K562 (cell line): Measurements from ENCODE around the gene USP10. TPM values are rescaled to one million over a fixed set of nuclear protein-coding genes. Genes with fewer than 3 reads are reported as not detected.

Source experiments
- ATF3 ChIP-seq, 2 experiments: fragments of 450-650 bp in 1 of 2; sonication (generic) in 1 of 2; formaldehyde crosslinking in 1 of 2; IDR thresholded peaks in 1 of 2; conservative IDR thresholded peaks in 1 of 2; 2 replicates each; pipeline versions ENCODE4 v1.6.1 to v1.8.1; 2016 to 2023; ENCODE audit warnings: mild to moderate bottlenecking in 2 of 2, moderate library complexity in 2 of 2, inconsistent platforms in 1 of 2, missing genetic modification reagents in 1 of 2
- CHD2 ChIP-seq: IDR thresholded peaks from 2 replicates; pipeline ENCODE4 v1.6.1; 2011; ENCODE audit warnings: low read depth, low read length
- CREB3 ChIP-seq: fragments of 450-650 bp; conservative IDR thresholded peaks from 2 replicates; pipeline ENCODE4 v1.6.1; 2016; ENCODE audit warnings: missing genetic modification characterization, low read depth, mild to moderate bottlenecking, missing compliant biosample characterization, moderate library complexity
- ELF1 ChIP-seq: fragments of 200-800 bp; sonication (Bioruptor generic); IDR thresholded peaks from 2 replicates; pipeline ENCODE4 v1.6.1; 2016; ENCODE audit warnings: missing genetic modification characterization, missing compliant biosample characterization
- HNRNPL ChIP-seq: fragments of 200-400 bp; formaldehyde crosslinking; IDR thresholded peaks from 2 replicates; pipeline ENCODE4 v1.6.1; 2017; ENCODE audit warnings: low read depth, mild to moderate bottlenecking, low read length
- KHSRP ChIP-seq: fragments of 450-650 bp; IDR thresholded peaks from 2 replicates; pipeline ENCODE4 v1.6.1; 2017
- KLF13 ChIP-seq: fragments of 450-650 bp; IDR thresholded peaks from 2 replicates; pipeline ENCODE4 v1.6.1; 2016; ENCODE audit warnings: missing genetic modification characterization, low read depth, mild to moderate bottlenecking, missing compliant biosample characterization, moderate library complexity, borderline replicate concordance
- MAZ ChIP-seq, 2 experiments: fragments of 450-650 bp in 1 of 2; sonication (generic) in 1 of 2; formaldehyde crosslinking; IDR thresholded peaks in 1 of 2; conservative IDR thresholded peaks in 1 of 2; 2 replicates each; pipeline versions ENCODE4 v1.4.0 to v1.5.0; 2020; ENCODE audit warnings: mild to moderate bottlenecking in 1 of 2, missing genetic modification reagents in 1 of 2
- MLLT1 ChIP-seq, 2 experiments: fragments of 450-650 bp; IDR thresholded peaks; 2 replicates each; pipeline ENCODE4 v1.6.1; 2016
- MNT ChIP-seq, 2 experiments: fragments of 450-650 bp; conservative IDR thresholded peaks; 2 replicates each; pipeline ENCODE4 v1.6.1; 2017; ENCODE audit warnings: mild to moderate bottlenecking in 2 of 2, moderate library complexity in 2 of 2
- NFE2 ChIP-seq: IDR thresholded peaks from 2 replicates; pipeline ENCODE4 v1.6.1; 2014; ENCODE audit warnings: antibody characterized with exemption, low read depth
- NR2F6 ChIP-seq: fragments of 450-650 bp; formaldehyde crosslinking; IDR thresholded peaks from 2 replicates; pipeline ENCODE4 v1.4.0; 2020; ENCODE audit warnings: mild to moderate bottlenecking
- RUNX1 ChIP-seq: sonication (generic); IDR thresholded peaks from 2 replicates; pipeline ENCODE4 v1.6.1; 2016; ENCODE audit warnings: antibody characterized with exemption, low read depth
- SPI1 ChIP-seq: IDR thresholded peaks from 2 replicates; pipeline ENCODE4 v1.6.1; 2011; ENCODE audit warnings: low read depth, low read length, control low read depth, borderline replicate concordance
- TEAD4 ChIP-seq, 2 experiments: sonication (generic) in 1 of 2; formaldehyde crosslinking in 1 of 2; IDR thresholded peaks; 2 replicates each; pipeline versions ENCODE4 v1.6.1 to v1.8.0; 2012 to 2022; ENCODE audit warnings: borderline replicate concordance in 1 of 2, inconsistent platforms in 1 of 2, low read length in 1 of 2, mild to moderate bottlenecking in 1 of 2, missing genetic modification reagents in 1 of 2
- TSHZ1 ChIP-seq: fragments of 250-450 bp; sonication (Bioruptor Pico); IDR thresholded peaks from 2 replicates; pipeline ENCODE4 v1.4.0; 2020; ENCODE audit warnings: mild to moderate bottlenecking, moderate library complexity
- ZC3H4 ChIP-seq: sonication (generic); formaldehyde crosslinking; IDR thresholded peaks from 2 replicates; pipeline ENCODE4 v1.9.0; 2021; ENCODE audit warnings: missing genetic modification reagents, borderline replicate concordance
- ZNF24 ChIP-seq: fragments of 450-650 bp; IDR thresholded peaks from 2 replicates; pipeline ENCODE4 v1.6.1; 2016
- polyA plus RNA-seq, 8 experiments: library from polyadenylated mRNA; depleted of rRNA in 4 of 8; stranded (reverse) in 5 of 8; unstranded in 3 of 8; fragments of >200 nt; fragmentation: Nextera tagmentation in 2 of 8; fragmentation: Illumina TruSeq in 1 of 8; extraction: Ambion mirVana in 2 of 8; extraction: Trizol in 1 of 8; gene quantifications; 2 replicates each; pipeline versions ENCODE4 v1.2.1 to v1.2.3, GENCODE V29; 2011 to 2014; ENCODE audit warnings: inconsistent platforms in 1 of 8, missing spikeins in 1 of 8
- total RNA-seq, 7 experiments: library from RNA; depleted of rRNA in 6 of 7; stranded (reverse); fragments of >200 nt in 6 of 7; fragmentation: Illumina TruSeq in 2 of 7; extraction: Trizol in 2 of 7; gene quantifications; 2 replicates each; pipeline versions ENCODE4 v1.2.1 to v1.2.3, GENCODE V29; 2011 to 2021; ENCODE audit warnings: low replicate concordance in 1 of 7

Gene USP10
- total and polyA plus RNA-seq, 9 of the 15 experiments (the other 6 are each of a cell fraction or from before 2014, with no cell fraction given): 61.7 to 197 (median 116) TPM

- no peak for TF ChIP-seq MNT (conservative IDR thresholded peaks at IDR 0.05)
- TF ChIP-seq ZC3H4 (CRISPR knock-in tag): no peak
- no peak for TF ChIP-seq MAZ (CRISPR knock-in tag; conservative IDR thresholded peaks at IDR 0.05 in 1 of 2, IDR thresholded peaks at IDR 0.05 in 1 of 2)
- no peak for TF ChIP-seq NR2F6 (CRISPR knock-in tag)
- no peak for TF ChIP-seq CREB3 (tag)
- TF ChIP-seq ATF3 (IDR thresholded peaks at IDR 0.05): no peak; the same call in 1 of the 2 replicates
- no peak for TF ChIP-seq ATF3 (CRISPR knock-in tag; conservative IDR thresholded peaks at IDR 0.05)
- 0 out of 2 replicates have a peak, but pooled peaks have one; percentile 37 for TF ChIP-seq NFE2
- TF ChIP-seq ZNF24: peak; percentile 80
- TF ChIP-seq KLF13 (tag): no peak
- no peak for TF ChIP-seq CHD2
- no peak for TF ChIP-seq RUNX1
- TF ChIP-seq TSHZ1 (CRISPR knock-in tag): no peak
- TF ChIP-seq SPI1: peak; percentile 83
- no peak for TF ChIP-seq KHSRP
- TF ChIP-seq HNRNPL: no peak
- 0 out of 2 replicates have a peak, but pooled peaks have one; percentile 30 for TF ChIP-seq ELF1
- TF ChIP-seq MLLT1 (IDR thresholded peaks at IDR 0.05): no peak
- TF ChIP-seq TEAD4 (IDR thresholded peaks at IDR 0.05; ENCODE audit: low read length): no peak
- TF ChIP-seq TEAD4 (CRISPR knock-in tag; IDR thresholded peaks at IDR 0.05; ENCODE audit: borderline replicate concordance): no peak
These were observed 7.2 kb upstream of the USP10 start (continued) for GRCh38 chr16:84692451-84693214.
